Measurements from ENCODE around the gene SIL1.

DNA sequence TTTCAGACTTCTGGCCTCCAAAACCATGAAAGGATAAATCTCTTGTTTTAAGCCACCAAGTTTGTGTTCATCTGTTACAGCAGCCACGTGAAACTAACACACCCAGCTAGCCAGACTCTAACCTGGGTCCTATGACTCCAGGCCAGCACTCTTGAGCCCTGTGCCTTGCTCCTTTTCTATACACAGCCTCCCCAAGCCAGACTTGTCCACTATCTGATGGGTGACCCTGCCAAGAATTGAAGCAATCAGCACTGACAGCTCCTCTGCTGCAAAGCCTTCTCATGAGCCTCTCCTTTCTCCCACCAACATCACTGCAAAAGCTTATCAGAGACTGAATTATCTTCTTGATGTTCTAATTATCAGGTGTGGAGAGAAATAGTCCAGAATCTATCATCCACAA is 41.4 kb downstream of the SIL1 start:
- TF ChIP-seq, protein P1, sequence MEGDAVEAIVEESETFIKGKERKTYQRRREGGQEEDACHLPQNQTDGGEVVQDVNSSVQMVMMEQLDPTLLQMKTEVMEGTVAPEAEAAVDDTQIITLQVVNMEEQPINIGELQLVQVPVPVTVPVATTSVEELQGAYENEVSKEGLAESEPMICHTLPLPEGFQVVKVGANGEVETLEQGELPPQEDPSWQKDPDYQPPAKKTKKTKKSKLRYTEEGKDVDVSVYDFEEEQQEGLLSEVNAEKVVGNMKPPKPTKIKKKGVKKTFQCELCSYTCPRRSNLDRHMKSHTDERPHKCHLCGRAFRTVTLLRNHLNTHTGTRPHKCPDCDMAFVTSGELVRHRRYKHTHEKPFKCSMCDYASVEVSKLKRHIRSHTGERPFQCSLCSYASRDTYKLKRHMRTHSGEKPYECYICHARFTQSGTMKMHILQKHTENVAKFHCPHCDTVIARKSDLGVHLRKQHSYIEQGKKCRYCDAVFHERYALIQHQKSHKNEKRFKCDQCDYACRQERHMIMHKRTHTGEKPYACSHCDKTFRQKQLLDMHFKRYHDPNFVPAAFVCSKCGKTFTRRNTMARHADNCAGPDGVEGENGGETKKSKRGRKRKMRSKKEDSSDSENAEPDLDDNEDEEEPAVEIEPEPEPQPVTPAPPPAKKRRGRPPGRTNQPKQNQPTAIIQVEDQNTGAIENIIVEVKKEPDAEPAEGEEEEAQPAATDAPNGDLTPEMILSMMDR (IDR thresholded peaks at IDR 0.05) = no peak
- TF ChIP-seq EP300 (IDR thresholded peaks at IDR 0.05) = no peak

All from esophagus muscularis mucosa (tissue), 3 donors.